Suprapubic skin (tissue), 4 donors: ENCODE data around the gene NSDHL.

Source experiments
- EP300 ChIP-seq: sonication (generic); formaldehyde crosslinking; IDR thresholded peaks from one replicate; pipeline ENCODE4 v1.6.1; 2017; ENCODE audit warnings: antibody characterized with exemption
- POLR2AphosphoS5 ChIP-seq, 3 donors: sonication (generic); formaldehyde crosslinking; IDR thresholded peaks; one replicate each; pipeline ENCODE4 v1.6.1; 2017; ENCODE audit warnings: antibody characterized with exemption in 3 of 3
- TF ChIP-seq, protein P1 (sequence below), 2 donors: fragments of 200-600 bp in 1 of 2; fragments of 450-650 bp in 1 of 2; sonication (generic) in 1 of 2; IDR thresholded peaks; one replicate each; pipeline ENCODE4 v1.5.1; 2016 to 2019; ENCODE audit warnings: antibody characterized with exemption in 2 of 2, mild to moderate bottlenecking in 1 of 2, moderate library complexity in 1 of 2

- TF ChIP-seq POLR2AphosphoS5 (IDR thresholded peaks at IDR 0.05) (no peak), EP300 (no peak)
- TF ChIP-seq, protein P1, sequence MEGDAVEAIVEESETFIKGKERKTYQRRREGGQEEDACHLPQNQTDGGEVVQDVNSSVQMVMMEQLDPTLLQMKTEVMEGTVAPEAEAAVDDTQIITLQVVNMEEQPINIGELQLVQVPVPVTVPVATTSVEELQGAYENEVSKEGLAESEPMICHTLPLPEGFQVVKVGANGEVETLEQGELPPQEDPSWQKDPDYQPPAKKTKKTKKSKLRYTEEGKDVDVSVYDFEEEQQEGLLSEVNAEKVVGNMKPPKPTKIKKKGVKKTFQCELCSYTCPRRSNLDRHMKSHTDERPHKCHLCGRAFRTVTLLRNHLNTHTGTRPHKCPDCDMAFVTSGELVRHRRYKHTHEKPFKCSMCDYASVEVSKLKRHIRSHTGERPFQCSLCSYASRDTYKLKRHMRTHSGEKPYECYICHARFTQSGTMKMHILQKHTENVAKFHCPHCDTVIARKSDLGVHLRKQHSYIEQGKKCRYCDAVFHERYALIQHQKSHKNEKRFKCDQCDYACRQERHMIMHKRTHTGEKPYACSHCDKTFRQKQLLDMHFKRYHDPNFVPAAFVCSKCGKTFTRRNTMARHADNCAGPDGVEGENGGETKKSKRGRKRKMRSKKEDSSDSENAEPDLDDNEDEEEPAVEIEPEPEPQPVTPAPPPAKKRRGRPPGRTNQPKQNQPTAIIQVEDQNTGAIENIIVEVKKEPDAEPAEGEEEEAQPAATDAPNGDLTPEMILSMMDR (IDR thresholded peaks at IDR 0.05) = no peak
These were observed 66.6 kb downstream of the NSDHL start, which contains the start of gene ZNF185 for GRCh38 chrX:152897222-152898131.
